COLO668 (cell line): ENCODE measurements around the gene ADAMTS13.
A peak's percentile ranks its signal among the peaks of the same experiment; 100 is the strongest.
"Not testable (repeated sequence)": the region's sequence is repeated elsewhere in the genome, so short reads cannot be mapped to it uniquely, and the experiment has no call there.

Experiments used
- DNase-seq: peaks from one replicate; lab custom pipeline; 2025; ENCODE audit not compliant: unreplicated experiment; lab: John Stamatoyannopoulos, UW

Gene ADAMTS13

GRCh38 chr9:133421615-133422542 lies at the start of gene ADAMTS13:
Gene ADAMTS13, plus strand, starts transcription at chr9:133422367. Its CDS starts 77 bp downstream, at chr9:133422444.
- DNase-seq: no peak

DNA sequence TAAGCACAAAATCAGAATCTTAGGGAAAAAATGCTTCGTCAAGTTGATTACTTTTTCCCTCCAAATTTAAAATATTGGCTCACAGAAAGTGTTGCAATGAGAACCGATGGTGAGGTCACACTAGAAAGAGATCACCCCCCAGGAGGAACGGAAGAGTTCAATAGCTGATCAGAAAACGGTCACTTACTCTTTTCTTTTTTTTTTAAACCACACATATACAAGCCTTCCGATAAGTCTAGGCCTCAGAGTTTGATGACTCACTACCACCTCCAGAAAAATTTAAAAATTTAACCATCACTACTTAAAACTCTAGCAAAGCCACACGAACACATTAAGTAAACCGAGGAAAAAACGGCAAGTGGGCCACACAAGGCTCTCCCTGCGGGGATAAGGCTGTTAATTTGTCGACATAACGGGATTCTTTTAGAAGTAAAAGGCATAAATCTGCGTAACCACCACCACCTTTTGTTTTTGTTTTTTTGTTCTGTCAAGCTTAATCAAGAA lies 47.5 kb upstream of the ADAMTS13 start:
- DNase-seq: no peak

DNA sequence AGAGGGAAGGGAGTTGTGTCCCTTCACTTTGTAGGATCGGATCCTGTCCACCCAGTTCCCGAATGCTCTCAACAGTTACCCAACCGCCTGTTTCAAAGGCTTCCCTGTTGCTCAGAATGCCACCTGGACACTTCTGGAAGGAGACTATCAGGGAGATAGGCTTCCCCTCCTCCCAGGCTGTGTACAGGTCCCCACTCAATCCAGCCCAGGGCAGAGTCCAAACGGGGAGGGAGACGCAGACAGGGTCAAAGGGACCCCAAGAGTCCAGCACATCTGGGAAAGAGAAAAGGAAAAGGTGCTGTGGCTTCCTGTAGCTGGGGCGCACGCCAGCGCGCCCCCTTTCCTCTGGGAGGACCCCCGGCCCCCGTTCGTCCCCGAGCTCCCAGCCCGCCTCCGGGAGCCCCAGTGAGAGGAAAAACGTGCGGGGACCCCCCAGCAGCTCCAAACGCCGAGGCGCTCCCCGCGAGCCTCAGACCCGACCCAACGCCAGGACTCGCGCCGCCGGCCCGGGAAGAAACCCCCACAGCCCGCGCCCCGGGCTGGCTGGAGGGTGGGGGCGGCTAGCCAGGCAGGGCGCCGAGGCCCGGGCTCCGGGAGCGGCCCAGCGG lies 46.9 kb upstream of the ADAMTS13 start:
- peak; percentile 52 for DNase-seq

GRCh38 chr9:133375724-133376654 lies 46.2 kb upstream of the ADAMTS13 start, which contains the start of the genes STKLD1 and SURF4:
Gene STKLD1, plus strand, starts transcription at chr9:133376366. Its CDS starts 108 bp downstream, at chr9:133376474.
Gene SURF4, minus strand, starts transcription at chr9:133376060. Its CDS starts 91 bp downstream, at chr9:133375969.
- DNase-seq: peak; percentile 98

GRCh38 chr9:133377280-133377679 lies 44.9 kb upstream of the ADAMTS13 start:
- not testable (repeated sequence) for DNase-seq

DNA sequence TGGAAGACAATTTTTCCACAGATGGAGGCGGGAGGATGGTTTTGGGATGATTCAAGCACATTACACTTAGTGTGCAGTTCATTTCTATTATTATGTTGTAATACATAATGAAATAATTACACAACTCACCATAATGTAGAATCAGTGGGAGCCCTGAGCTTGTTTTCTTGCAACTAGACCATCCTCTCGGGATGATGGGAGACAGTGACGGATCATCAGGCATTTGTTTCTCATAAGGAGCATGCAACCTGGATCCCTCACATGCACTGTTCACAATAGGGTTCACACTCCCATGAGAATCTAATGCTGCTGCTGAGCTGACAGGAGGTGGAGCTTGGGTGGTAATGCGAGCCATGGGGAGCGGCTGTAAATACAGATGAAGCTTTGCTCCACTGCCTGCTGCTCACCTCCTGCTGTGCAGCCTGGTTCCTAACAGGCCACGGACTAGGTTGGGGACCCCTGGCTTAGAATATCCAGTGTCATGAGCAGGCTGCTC lies 44.4 kb upstream of the ADAMTS13 start:
- peak; percentile 73 for DNase-seq

- DNase-seq: peak; percentile 48
Observed at GRCh38 chr9:133378408-133378962, 43.7 kb upstream of the ADAMTS13 start.

DNA sequence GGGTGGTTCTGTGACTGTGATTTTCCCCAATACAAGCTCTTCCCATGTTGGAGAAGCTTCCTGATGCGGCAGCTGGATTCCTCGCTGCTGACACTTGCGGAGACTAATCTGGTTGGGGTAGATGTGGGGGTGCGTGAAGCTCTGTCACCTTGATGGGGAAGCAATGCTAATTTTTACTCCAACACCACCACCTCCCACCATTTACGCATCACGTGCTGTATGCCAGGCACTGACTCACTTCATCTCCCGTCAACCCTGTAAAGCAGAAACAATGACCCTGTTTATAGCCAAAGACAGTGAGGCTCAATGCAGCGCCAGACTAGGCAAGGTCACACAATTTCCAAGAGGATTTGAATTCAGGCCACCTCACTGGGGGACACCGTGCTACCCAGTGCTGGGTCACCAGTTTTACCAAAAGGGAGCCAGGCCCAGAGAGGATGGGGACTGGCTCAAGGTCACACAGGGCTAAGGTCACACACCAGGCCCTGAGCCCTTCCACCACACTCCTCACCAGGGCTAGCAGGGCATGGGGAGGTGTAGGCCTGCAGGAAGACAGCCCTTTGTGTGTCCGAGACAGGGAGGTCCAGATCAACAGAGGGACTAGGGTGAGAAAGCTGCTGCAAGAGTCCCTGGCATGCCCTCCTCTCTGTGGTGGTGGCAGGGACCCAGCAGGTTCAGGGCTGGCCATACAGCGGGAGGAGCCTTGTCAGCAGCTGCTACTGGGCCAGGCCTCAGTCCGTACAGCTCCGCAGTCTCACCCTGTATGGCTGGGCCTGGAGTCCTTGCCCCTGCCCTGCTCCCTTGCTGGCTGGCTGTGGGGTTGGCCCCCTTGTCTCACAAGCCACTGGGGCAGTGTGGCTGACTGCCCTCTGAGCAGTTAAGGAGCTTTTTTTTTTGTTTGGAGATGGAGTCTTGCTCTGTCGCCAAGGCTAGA lies 42.7 kb upstream of the ADAMTS13 start:
- no peak for DNase-seq

DNA sequence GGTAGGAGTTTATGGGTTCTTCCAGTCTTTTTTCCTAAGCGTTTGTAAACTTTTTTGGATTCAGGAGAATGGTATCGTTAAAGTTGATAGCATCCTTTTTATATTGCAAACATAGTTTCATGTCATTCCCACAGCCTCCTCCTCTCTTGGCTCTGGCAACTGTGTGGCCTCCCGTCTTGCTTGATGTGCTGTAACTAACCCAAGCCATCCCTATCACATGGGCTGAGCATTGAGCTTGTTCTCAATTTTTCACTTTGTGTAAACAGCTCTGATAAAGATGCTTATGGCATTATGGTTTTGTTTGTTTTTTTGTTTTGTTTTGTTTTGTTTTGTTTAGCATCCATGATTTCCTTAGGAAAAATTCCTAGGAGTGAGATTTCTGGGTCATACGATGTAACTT lies 41.4 kb upstream of the ADAMTS13 start:
- no peak for DNase-seq

GRCh38 chr9:133382507-133383141 lies 39.5 kb upstream of the ADAMTS13 start:
- DNase-seq: no peak

- no peak for DNase-seq
Observed at GRCh38 chr9:133383438-133383837, 38.7 kb upstream of the ADAMTS13 start.

DNA sequence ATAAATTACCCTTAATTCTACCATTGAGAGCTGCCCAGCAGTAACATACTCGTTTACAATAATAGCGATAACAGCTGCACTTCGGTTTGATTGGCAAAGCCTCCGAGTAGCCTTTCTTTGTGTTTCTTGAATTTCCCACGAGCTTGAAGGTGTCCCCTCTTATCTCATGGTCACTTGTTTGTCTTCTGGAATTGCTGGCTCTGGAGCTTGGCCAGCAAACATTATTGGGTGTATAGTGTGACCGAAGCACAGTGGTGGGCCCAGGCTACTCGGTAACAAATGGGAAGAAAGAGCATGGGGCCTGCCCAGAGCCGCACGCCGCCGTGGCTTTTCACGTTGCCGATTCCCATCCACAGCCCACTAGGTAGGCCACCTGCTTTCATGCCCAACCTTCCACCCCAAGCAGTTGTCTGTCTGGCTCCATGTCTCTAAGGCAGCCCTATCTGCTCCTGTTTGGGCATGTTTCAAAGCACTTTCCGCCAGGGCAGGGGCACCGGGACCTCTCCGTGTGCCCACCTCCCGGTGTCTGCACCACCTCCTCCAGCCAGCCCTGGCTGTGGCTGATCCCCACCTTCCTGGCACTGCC lies 37.3 kb upstream of the ADAMTS13 start:
- DNase-seq: no peak

- no peak for DNase-seq
Observed at GRCh38 chr9:133385452-133385851, 36.7 kb upstream of the ADAMTS13 start.

DNA sequence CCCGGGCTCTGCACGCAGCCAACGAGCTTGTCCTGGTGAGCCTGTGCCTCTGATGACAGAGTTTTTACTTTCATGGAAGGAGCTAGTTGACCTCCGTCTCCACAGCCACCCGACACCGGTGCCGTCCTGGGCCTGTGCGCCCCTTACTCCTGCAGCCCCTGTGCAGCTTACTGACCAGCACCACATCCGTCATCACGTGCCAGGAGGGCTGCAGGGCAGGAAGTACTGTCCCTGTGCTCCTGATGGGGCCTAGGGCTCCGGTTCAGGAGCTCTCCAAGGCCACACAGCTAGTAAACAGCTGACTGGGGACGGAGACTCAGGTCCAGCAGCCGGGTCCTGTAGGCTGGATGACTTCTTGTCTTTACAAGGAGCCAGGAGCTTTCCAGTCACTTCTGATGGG lies 35.8 kb upstream of the ADAMTS13 start:
- DNase-seq: no peak

DNA sequence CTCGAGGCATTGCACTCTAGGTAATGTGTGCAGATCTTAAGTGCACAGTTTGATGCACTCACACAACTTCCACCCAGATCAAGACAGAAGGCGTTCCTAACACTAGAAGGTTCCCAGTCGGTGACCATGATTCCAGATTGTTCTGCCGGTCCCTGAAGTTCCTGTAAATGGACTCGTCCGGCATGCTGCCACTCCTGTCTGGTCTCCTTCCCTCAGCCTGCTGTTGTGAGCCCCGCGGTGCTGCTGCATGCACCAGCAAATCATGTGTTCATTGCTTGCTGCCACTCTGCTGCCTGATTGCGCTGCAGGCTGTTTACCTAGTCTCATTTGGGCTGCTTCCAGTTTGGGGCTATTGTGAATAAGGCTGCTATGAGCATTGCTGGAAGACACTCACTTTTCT lies 34.5 kb upstream of the ADAMTS13 start:
- no peak for DNase-seq

DNA sequence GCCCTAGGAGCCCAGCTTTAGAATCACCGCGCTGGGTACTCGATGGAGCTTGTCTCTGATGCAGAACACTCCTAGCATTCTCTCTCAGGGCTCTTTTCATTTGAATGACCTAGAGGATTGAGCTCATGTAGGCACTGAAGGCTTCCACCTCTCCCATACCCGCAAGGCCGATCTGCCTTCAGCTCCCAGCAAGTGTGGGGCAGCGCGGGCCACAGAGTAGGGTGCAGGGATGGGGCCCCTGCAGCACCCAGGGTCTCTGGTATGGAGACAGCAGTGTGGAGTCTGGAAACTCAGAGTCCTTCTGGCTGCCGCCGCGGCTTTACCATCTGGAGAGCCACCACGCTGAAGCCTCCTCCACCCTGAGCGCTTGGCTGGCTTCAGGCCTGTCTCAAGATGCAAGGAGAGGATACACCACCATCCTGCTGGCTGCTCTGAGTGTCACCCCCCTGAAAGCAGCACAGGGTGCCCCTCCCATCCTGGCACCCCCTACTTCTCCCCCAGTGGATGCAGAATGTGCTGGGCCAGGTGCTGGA lies 33.1 kb upstream of the ADAMTS13 start:
- no peak for DNase-seq

DNA sequence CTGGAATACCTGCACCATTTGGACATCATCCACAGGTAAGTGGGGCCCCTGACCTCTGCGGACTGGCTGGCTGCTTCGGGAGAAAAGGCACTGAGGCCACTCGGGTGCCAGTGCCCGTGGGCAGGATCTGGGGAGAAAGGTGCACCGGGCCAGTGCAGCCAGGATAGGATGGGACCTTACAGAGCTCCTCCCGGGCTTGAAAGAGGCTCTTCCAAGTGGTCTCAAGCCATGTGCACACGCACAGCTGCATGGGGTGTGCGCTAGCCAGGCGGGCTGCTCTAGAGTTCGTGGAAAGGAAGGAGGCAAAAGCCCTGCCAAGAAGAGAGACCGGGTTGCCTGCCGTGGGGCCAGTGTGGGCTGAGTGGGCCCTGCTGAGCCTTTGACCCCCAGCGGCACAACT lies 32.6 kb upstream of the ADAMTS13 start:
- DNase-seq: no peak

DNA sequence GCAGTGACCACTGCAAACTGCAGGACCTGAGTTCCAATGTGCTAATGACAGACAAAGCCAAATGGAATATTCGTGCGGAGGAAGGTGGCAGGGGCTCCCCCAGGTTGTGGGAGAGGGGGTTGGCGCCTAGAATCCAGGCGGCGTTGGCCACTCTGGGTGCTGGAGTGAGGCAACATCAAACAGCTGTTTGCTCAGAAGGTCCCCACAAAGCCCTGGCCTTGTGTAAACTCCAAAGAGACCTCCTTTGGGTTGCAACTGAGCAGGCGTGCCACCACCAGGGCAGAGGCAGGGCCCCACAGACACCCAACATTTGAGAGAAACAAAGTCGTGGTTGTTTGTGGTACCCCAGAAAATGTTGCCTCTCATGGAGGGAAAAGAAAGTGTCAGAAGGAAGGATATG lies 31.5 kb upstream of the ADAMTS13 start:
- no peak for DNase-seq
